Lower leg skin (tissue), 3 donors: Measurements from ENCODE around the gene ODAPH.

ENCODE experiments used
- POLR2A ChIP-seq, 2 donors: fragments of 450-650 bp; IDR thresholded peaks; one replicate each; pipeline ENCODE4 v1.6.1; 2016 to 2017; ENCODE audit warnings: antibody characterized with exemption in 2 of 2, mild to moderate bottlenecking in 1 of 2, moderate library complexity in 1 of 2
- TF ChIP-seq, protein P1 (sequence below), 3 donors: fragments of 450-650 bp; IDR thresholded peaks; one replicate each; pipeline ENCODE4 v1.5.1; 2016; ENCODE audit warnings: antibody characterized with exemption in 3 of 3, mild to moderate bottlenecking in 3 of 3, moderate library complexity in 2 of 3

DNA sequence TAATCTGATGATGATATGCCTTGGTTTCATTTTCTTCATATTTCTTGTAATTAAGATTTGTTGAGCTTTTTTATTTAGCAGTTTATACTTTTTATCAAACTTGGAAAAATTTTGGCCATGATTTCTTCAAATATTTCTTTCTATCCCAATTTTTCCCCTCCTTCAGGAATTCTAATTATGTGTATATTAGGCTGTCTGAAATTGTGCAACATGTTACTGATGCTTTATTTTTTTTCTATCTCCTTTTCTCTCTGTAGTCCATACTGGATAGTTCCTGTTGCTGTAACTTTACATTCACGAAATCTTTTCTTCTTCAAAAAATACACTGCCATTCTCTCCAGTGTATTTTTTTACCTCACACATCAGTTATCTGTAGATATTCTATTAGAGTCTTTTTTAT lies 30.8 kb upstream of the ODAPH start:
- no peak for TF ChIP-seq POLR2A (IDR thresholded peaks at IDR 0.05)
- TF ChIP-seq, protein P1, sequence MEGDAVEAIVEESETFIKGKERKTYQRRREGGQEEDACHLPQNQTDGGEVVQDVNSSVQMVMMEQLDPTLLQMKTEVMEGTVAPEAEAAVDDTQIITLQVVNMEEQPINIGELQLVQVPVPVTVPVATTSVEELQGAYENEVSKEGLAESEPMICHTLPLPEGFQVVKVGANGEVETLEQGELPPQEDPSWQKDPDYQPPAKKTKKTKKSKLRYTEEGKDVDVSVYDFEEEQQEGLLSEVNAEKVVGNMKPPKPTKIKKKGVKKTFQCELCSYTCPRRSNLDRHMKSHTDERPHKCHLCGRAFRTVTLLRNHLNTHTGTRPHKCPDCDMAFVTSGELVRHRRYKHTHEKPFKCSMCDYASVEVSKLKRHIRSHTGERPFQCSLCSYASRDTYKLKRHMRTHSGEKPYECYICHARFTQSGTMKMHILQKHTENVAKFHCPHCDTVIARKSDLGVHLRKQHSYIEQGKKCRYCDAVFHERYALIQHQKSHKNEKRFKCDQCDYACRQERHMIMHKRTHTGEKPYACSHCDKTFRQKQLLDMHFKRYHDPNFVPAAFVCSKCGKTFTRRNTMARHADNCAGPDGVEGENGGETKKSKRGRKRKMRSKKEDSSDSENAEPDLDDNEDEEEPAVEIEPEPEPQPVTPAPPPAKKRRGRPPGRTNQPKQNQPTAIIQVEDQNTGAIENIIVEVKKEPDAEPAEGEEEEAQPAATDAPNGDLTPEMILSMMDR (IDR thresholded peaks at IDR 0.05): no peak
